Hematopoietic multipotent progenitor cell treated with erythropoietin and hydrocortisone succinate and interleukin-3 and kit ligand, for 17 days (in vitro differentiated cells): ENCODE measurements around the gene ABCC8.

Source experiments
- DNase-seq: peaks from one replicate; pipeline ENCODE4 v3.0.0-alpha.2; 2015; ENCODE audit warnings: low spot score

Gene ABCC8

GRCh38 chr11:17351172-17351509 is 125.5 kb downstream of the ABCC8 start:
- DNase-seq, result no peak

GRCh38 chr11:17350455-17351171 is 126.0 kb downstream of the ABCC8 start:
- DNase-seq, result no peak

GRCh38 chr11:17347676-17348075 is 129.0 kb downstream of the ABCC8 start:
- no peak for DNase-seq

GRCh38 chr11:17343907-17344306 is 132.7 kb downstream of the ABCC8 start:
- DNase-seq, result no peak

- no peak for DNase-seq
Observed at GRCh38 chr11:17343257-17343656, 133.4 kb downstream of the ABCC8 start.
